ENCODE data around the gene GFAP.

Gene GFAP

DNA sequence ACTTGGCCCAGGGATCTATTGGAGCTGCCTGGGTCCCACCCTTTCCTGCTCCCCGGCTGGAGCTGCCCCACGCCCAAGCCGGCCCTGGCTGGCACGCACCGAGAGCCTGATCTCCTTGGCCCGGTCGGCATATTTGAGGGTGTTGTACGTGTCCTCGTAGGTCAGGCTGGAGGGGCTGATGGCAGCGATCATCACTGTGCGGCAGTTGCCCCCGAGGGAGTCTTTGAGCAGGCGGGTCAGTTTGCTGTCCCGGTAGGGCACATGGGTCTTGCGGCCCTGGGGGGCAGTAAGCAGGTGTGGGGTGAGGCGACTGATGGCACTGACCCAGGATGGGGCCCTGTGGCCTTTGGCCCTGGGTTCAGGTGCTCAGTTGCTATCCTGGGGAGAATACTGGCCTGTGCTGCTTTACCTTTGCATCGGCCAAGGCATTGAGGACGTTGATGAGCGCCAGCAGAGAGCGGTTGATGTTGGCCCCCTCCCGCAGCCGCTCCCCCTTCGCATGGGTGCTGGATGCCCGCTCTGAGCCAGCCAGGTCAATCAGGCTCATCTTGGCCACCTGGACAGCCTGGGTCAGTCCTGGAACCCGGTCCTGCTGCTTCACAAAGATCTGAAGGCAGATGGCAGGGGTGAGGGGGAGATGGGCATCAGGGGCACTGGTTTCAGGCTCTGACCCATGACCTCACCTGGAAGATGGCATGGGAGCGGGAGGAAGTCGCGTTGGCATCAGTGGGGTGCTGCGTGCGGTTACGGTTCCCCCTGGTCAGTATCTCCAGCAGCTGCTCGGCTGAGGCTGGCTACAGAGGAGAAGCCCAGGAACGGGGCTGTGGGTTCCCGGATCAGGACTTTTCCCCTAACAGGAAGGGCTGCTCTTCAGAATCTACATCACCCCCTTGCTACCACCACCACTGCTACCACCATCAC lies 18.8 kb upstream of the GFAP start:
- Histone ChIP-seq H4K20me1 (ENCODE audit: insufficient read depth, low read length) (no peaks in the 10 kb centered on the region), H3K9ac (ENCODE audit: low read length) (no peak overlapping the region), H3K4me1 (ENCODE audit: insufficient read depth, low read length, severe bottlenecking) (no peaks in the 10 kb centered on the region), H3K79me2 (ENCODE audit: insufficient read depth, low read length) (peaks cover 18% of the 10 kb centered on the region), H3K4me3 (ENCODE audit: low read depth, low read length, poor library complexity, severe bottlenecking) (no peak overlapping the region), H3K4me2 (ENCODE audit: low read length) (no peak overlapping the region), H2AFZ (ENCODE audit: low read length) (no peak overlapping the region), H3K27me3 (ENCODE audit: insufficient read depth, low read length) (no peaks in the 10 kb centered on the region), H3K27ac (ENCODE audit: low read depth, low read length, poor library complexity, severe bottlenecking) (no peak overlapping the region), H3K36me3 (ENCODE audit: insufficient read depth, low read length) (peaks cover 94% of the 10 kb centered on the region), H3K9me2 (ENCODE audit: low read depth, low read length) (no peaks in the 10 kb centered on the region), H3F3A (ENCODE audit: insufficient read depth, low read length) (peaks cover 6% of the 10 kb centered on the region; the same call in 1 of the 2 replicates), H3K9me3 (ENCODE audit: low read length) (no peaks in the 10 kb centered on the region)
- TF ChIP-seq, protein P1, sequence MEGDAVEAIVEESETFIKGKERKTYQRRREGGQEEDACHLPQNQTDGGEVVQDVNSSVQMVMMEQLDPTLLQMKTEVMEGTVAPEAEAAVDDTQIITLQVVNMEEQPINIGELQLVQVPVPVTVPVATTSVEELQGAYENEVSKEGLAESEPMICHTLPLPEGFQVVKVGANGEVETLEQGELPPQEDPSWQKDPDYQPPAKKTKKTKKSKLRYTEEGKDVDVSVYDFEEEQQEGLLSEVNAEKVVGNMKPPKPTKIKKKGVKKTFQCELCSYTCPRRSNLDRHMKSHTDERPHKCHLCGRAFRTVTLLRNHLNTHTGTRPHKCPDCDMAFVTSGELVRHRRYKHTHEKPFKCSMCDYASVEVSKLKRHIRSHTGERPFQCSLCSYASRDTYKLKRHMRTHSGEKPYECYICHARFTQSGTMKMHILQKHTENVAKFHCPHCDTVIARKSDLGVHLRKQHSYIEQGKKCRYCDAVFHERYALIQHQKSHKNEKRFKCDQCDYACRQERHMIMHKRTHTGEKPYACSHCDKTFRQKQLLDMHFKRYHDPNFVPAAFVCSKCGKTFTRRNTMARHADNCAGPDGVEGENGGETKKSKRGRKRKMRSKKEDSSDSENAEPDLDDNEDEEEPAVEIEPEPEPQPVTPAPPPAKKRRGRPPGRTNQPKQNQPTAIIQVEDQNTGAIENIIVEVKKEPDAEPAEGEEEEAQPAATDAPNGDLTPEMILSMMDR (IDR thresholded peaks at IDR 0.05; ENCODE audit: low read length), result no peak
- no peak for TF ChIP-seq EZH2 (IDR thresholded peaks at IDR 0.05; ENCODE audit: borderline replicate concordance, low read length)

DNA sequence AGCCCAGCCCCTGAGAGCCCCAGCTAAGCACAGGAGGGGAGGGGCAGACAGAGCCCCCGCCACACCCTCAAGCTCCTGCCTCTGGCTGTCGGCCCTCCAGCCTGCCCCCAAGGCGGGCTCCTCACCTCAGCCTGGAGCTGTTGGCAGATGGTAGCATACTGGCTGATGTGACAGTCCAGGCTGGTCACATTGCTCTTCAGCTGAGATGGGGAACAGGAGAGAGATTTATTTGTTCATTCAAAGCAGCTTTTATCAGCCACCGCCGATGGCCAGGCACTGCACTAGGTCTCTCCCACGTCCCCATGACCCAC lies 17.4 kb upstream of the GFAP start:
- no peak overlapping the region for H3K4me3 ChIP-seq (ENCODE audit: low read depth, low read length, poor library complexity, severe bottlenecking)
- peaks cover 9% of the 10 kb centered on the region; the same call in 1 of the 2 replicates for H3K79me2 ChIP-seq (ENCODE audit: insufficient read depth, low read length)
- H3F3A ChIP-seq (ENCODE audit: insufficient read depth, low read length), result peaks cover 6% of the 10 kb centered on the region; the same call in 1 of the 2 replicates
- peaks cover 95% of the 10 kb centered on the region for H3K36me3 ChIP-seq (ENCODE audit: insufficient read depth, low read length)
- no peak for TF ChIP-seq EZH2 (IDR thresholded peaks at IDR 0.05; ENCODE audit: borderline replicate concordance, low read length)
- TF ChIP-seq, protein P1 (IDR thresholded peaks at IDR 0.05; ENCODE audit: low read length), result no peak
- no peak overlapping the region for H3K4me2 ChIP-seq (ENCODE audit: low read length)
- no peaks in the 10 kb centered on the region for H4K20me1 ChIP-seq (ENCODE audit: insufficient read depth, low read length)
- H3K27ac ChIP-seq (ENCODE audit: low read depth, low read length, poor library complexity, severe bottlenecking), result no peak overlapping the region
- no peaks in the 10 kb centered on the region for H3K9me2 ChIP-seq (ENCODE audit: low read depth, low read length)
- no peak overlapping the region for H3K9ac ChIP-seq (ENCODE audit: low read length)
- H3K9me3 ChIP-seq (ENCODE audit: low read length), result no peaks in the 10 kb centered on the region
- H2AFZ ChIP-seq (ENCODE audit: low read length), result no peak overlapping the region
- H3K27me3 ChIP-seq (ENCODE audit: insufficient read depth, low read length), result no peaks in the 10 kb centered on the region
- no peaks in the 10 kb centered on the region for H3K4me1 ChIP-seq (ENCODE audit: insufficient read depth, low read length, severe bottlenecking)

DNA sequence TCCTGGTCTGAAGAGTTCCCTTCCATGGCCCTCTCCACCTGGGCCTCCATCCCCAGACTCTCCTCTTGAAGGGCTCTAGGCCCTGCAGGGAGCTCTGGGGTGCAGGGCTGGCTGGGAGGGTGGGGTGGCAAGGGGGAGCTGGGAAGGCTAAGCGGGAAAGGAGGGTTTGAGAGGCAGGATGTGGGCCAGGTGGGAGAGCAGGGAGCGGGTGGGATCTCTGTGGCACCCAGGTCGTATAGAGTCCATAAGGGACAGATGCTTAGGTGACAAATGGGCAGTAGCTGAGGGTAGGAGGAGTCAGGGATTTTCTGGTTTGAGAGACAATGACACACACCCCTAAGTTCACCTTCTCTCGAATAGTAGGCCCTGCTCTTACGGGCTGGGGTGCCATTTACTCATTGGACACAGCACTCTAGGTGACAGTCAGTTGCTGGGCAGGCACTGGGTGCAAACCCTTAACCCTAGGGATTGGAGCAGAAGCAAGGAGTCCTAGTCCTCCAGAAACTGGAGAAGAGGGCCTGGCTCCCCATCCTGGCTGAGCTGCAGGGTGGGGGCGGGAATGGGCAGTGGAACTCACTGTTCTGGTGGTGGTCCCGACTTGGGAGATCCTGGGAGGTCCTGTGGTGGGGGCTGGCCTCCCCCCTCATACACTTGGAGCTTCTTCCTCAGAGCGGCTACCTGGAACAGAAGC lies 16.9 kb upstream of the GFAP start:
- peaks cover 95% of the 10 kb centered on the region for H3K36me3 ChIP-seq (ENCODE audit: insufficient read depth, low read length)
- no peaks in the 10 kb centered on the region for H4K20me1 ChIP-seq (ENCODE audit: insufficient read depth, low read length)
- H3K9me2 ChIP-seq (ENCODE audit: low read depth, low read length), result no peaks in the 10 kb centered on the region
- no peak overlapping the region for H3K9ac ChIP-seq (ENCODE audit: low read length)
- no peak overlapping the region for H3K4me3 ChIP-seq (ENCODE audit: low read depth, low read length, poor library complexity, severe bottlenecking)
- H3K9me3 ChIP-seq (ENCODE audit: low read length), result no peaks in the 10 kb centered on the region
- no peak for TF ChIP-seq EZH2 (IDR thresholded peaks at IDR 0.05; ENCODE audit: borderline replicate concordance, low read length)
- no peak overlapping the region for H3K27ac ChIP-seq (ENCODE audit: low read depth, low read length, poor library complexity, severe bottlenecking)
- H3K4me2 ChIP-seq (ENCODE audit: low read length), result no peak overlapping the region
- no peaks in the 10 kb centered on the region for H3K4me1 ChIP-seq (ENCODE audit: insufficient read depth, low read length, severe bottlenecking)
- no peaks in the 10 kb centered on the region for H3K27me3 ChIP-seq (ENCODE audit: insufficient read depth, low read length)
- peaks cover 2% of the 10 kb centered on the region; the same call in 1 of the 2 replicates for H3F3A ChIP-seq (ENCODE audit: insufficient read depth, low read length)
- no peak overlapping the region for H2AFZ ChIP-seq (ENCODE audit: low read length)
- H3K79me2 ChIP-seq (ENCODE audit: insufficient read depth, low read length), result peaks cover 4% of the 10 kb centered on the region; the same call in 1 of the 2 replicates
